ENCODE data around the gene POR.

GRCh38 chr7:75876126-75876881 is 38.7 kb upstream of the POR start:
- TF ChIP-seq, protein P1, sequence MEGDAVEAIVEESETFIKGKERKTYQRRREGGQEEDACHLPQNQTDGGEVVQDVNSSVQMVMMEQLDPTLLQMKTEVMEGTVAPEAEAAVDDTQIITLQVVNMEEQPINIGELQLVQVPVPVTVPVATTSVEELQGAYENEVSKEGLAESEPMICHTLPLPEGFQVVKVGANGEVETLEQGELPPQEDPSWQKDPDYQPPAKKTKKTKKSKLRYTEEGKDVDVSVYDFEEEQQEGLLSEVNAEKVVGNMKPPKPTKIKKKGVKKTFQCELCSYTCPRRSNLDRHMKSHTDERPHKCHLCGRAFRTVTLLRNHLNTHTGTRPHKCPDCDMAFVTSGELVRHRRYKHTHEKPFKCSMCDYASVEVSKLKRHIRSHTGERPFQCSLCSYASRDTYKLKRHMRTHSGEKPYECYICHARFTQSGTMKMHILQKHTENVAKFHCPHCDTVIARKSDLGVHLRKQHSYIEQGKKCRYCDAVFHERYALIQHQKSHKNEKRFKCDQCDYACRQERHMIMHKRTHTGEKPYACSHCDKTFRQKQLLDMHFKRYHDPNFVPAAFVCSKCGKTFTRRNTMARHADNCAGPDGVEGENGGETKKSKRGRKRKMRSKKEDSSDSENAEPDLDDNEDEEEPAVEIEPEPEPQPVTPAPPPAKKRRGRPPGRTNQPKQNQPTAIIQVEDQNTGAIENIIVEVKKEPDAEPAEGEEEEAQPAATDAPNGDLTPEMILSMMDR (conservative IDR thresholded peaks at IDR 0.05; ENCODE audit: low read depth, low read length): no peak
- no peak for TF ChIP-seq EZH2 (IDR thresholded peaks at IDR 0.05; ENCODE audit: borderline replicate concordance, low read depth, low read length, poor library complexity, severe bottlenecking)

Measured in A673 (cell line).